Transverse colon (tissue), 4 donors: ENCODE measurements around the gene PTGFRN. TPM values are rescaled to one million over a fixed set of nuclear protein-coding genes. Genes with fewer than 3 reads are reported as not detected.

Source experiments
- DNase-seq: peaks from one replicate; pipeline ENCODE4 v3.0.0-alpha.2; 2019
- H3K27ac ChIP-seq, 4 donors: fragments of 200-600 bp; sonication (generic); 2 replicates each; pipeline ENCODE4 v1.5.1; 2016 to 2018; ENCODE audit warnings: inconsistent platforms in 4 of 4
- H3K27me3 ChIP-seq: fragments of 200-600 bp; sonication (generic); 2 replicates; pipeline ENCODE4 v1.5.1; 2017; ENCODE audit warnings: inconsistent platforms
- H3K36me3 ChIP-seq, 4 donors: fragments of 200-600 bp; sonication (generic); 2 replicates each; pipeline ENCODE4 v1.5.1; 2017 to 2019; ENCODE audit warnings: inconsistent platforms in 4 of 4
- H3K4me1 ChIP-seq, 4 donors: fragments of 200-600 bp; sonication (generic); 2 replicates each; pipeline ENCODE4 v1.5.1; 2017 to 2020; ENCODE audit warnings: inconsistent platforms in 4 of 4
- H3K4me3 ChIP-seq, 4 donors: fragments of 200-600 bp; sonication (generic); 1 replicate in 1 of 4; 2 replicates in 3 of 4; pipeline versions ENCODE4 v1.5.1 to v1.6.1; 2017 to 2019; ENCODE audit warnings: inconsistent platforms in 4 of 4
- H3K9me3 ChIP-seq, 2 donors: fragments of 200-600 bp; sonication (generic); 2 replicates each; pipeline ENCODE4 v1.5.1; 2017 to 2019; ENCODE audit warnings: inconsistent platforms in 2 of 2
- CTCF ChIP-seq, 5 experiments: fragments of 200-600 bp in 3 of 5; fragments of 450-650 bp in 2 of 5; sonication (generic) in 3 of 5; IDR thresholded peaks; 1 replicate in 2 of 5; 2 replicates in 3 of 5; pipeline ENCODE4 v1.5.1; 2016 to 2017; ENCODE audit warnings: antibody characterized with exemption in 5 of 5, inconsistent platforms in 3 of 5, mild to moderate bottlenecking in 2 of 5, moderate library complexity in 1 of 5
- EP300 ChIP-seq: sonication (generic); formaldehyde crosslinking; IDR thresholded peaks from one replicate; pipeline ENCODE4 v1.6.1; 2017; ENCODE audit warnings: antibody characterized with exemption, low read depth
- POLR2A ChIP-seq: fragments of 450-650 bp; IDR thresholded peaks from one replicate; pipeline ENCODE4 v1.6.1; 2016; ENCODE audit warnings: antibody characterized with exemption, mild to moderate bottlenecking, moderate library complexity
- POLR2AphosphoS5 ChIP-seq, 3 donors: sonication (generic); formaldehyde crosslinking; IDR thresholded peaks; one replicate each; pipeline ENCODE4 v1.6.1; 2016; ENCODE audit warnings: antibody characterized with exemption in 3 of 3
- WGBS, 2 donors: methylation state at CpG; one replicate each; pipeline ENCODE4 v1.1.5; 2018; ENCODE audit warnings: low coverage in 1 of 2; 5-methylcytosine and 5-hydroxymethylcytosine counted together
- in situ Hi-C, 4 donors: fragments of 200-750 bp; cut with MboI; loops; one replicate each; pipeline versions ENCODE4 v1.15.0 to v1.15.1; 2017; ENCODE audit warnings: low sequenced_read_pairs in 3 of 4, low pct_ligation_motif_present in 1 of 4, low pct_unique_long_range_greater_than_20kb in 1 of 4
- intact Hi-C: fragments of 100-400 bp; cut with DNase I; formaldehyde crosslinking; loops from one replicate; pipeline ENCODE4 v1.15.1; 2023; ENCODE audit warnings: low total_unique reads
- total RNA-seq, 4 donors: library from RNA; depleted of rRNA; stranded (reverse); fragments of >200 nt; gene quantifications; one replicate each; pipeline ENCODE4 v1.1.0, GENCODE V29; 2016

PTGFRN gene
- total RNA-seq, 4 donors from 2014 or later, result 39.6 to 98.9 (median 73.9) TPM

- no peak for DNase-seq
- H3K36me3 ChIP-seq, result no peaks in the 10 kb centered on the region
- H3K9me3 ChIP-seq, result no peaks in the 10 kb centered on the region
- H3K27ac ChIP-seq, result no peak overlapping the region
- no peaks in the 10 kb centered on the region for H3K27me3 ChIP-seq
- TF ChIP-seq POLR2AphosphoS5 (IDR thresholded peaks at IDR 0.05) (no peak), POLR2A (no peak), EP300 (no peak), CTCF (IDR thresholded peaks at IDR 0.05) (no peak)
- in situ Hi-C loops, result no loop called here
- WGBS, 2 donors, result 75 to 76% methylated on average over 3 of the region's 3 CpGs
- no peak overlapping the region for H3K4me3 ChIP-seq
- intact Hi-C loops, result loop anchor here (2.0 kb wide), 1 partner anchor 25 kb away; no protein-coding TSS in a partner anchor
- peaks cover 0 to 28% (median 2%) of the 10 kb centered on the region in 4 donors for H3K4me1 ChIP-seq
These were observed 24.1 kb downstream of the PTGFRN start for GRCh38 chr1:116933606-116934515.

GRCh38 chr1:116934586-116935207 lies 25.0 kb downstream of the PTGFRN start:
- no peaks in the 10 kb centered on the region for H3K36me3 ChIP-seq
- intact Hi-C loops (loop anchor here (2.0 kb wide), 1 partner anchor 24 kb away; no protein-coding TSS in a partner anchor), in situ Hi-C loops (no loop called here)
- no peak overlapping the region for H3K27ac ChIP-seq
- no peaks in the 10 kb centered on the region for H3K9me3 ChIP-seq
- 60 to 76% methylated on average over 1 to 3 of the region's 3 CpGs for WGBS, 2 donors
- no peaks in the 10 kb centered on the region for H3K27me3 ChIP-seq
- H3K4me1 ChIP-seq, result peaks cover 0 to 36% (median 7%) of the 10 kb centered on the region in 4 donors
- no peak overlapping the region for H3K4me3 ChIP-seq
- no peak for DNase-seq
- TF ChIP-seq POLR2AphosphoS5 (IDR thresholded peaks at IDR 0.05) (no peak), POLR2A (no peak), CTCF (IDR thresholded peaks at IDR 0.05) (peak in 4 of 5 experiments; percentile 12 to 29 (median 15))

- in situ Hi-C loops (no loop called here), intact Hi-C loops (no loop called here)
- no peaks in the 10 kb centered on the region for H3K27me3 ChIP-seq
- H3K4me1 ChIP-seq, result peaks cover 0 to 35% (median 14%) of the 10 kb centered on the region in 4 donors
- DNase-seq, result no peak
- peaks cover 0 to 6% (median 0%) of the 10 kb centered on the region in 4 donors for H3K36me3 ChIP-seq
- H3K9me3 ChIP-seq, result no peaks in the 10 kb centered on the region
- H3K4me3 ChIP-seq, result no peak overlapping the region
- WGBS, 2 donors, result 88 to 96% methylated on average over 7 to 11 of the region's 11 CpGs
- H3K27ac ChIP-seq, result no peak overlapping the region
- TF ChIP-seq POLR2A (no peak), EP300 (no peak), POLR2AphosphoS5 (IDR thresholded peaks at IDR 0.05) (no peak), CTCF (IDR thresholded peaks at IDR 0.05) (no peak)
These were observed 28.5 kb downstream of the PTGFRN start for GRCh38 chr1:116938216-116938615.
